Hepatocyte (in vitro differentiated cells): ENCODE results near the gene KCNB1. TPM values are rescaled to one million over a fixed set of nuclear protein-coding genes. Genes with fewer than 3 reads are reported as not detected.

Source experiments
- DNase-seq: peaks from one replicate; pipeline ENCODE4 v3.0.0-alpha.2; 2016; ENCODE audit warnings: low spot score
- H2AFZ ChIP-seq: fragments of 200-600 bp; sonication (generic); 2 replicates; pipeline ENCODE4 v1.6.0; 2016; ENCODE audit warnings: antibody characterized with exemption, mild to moderate bottlenecking
- H3K27ac ChIP-seq: fragments of 200-600 bp; sonication (generic); 2 replicates; pipeline ENCODE4 v1.5.1; 2016; ENCODE audit warnings: mild to moderate bottlenecking
- H3K27me3 ChIP-seq: fragments of 200-600 bp; sonication (generic); 2 replicates; pipeline ENCODE4 v1.6.1; 2016
- H3K36me3 ChIP-seq: fragments of 200-600 bp; sonication (generic); replicated peaks from 2 replicates; pipeline ENCODE4 v1.5.1; 2016; ENCODE audit warnings: low read depth; ENCODE audit not compliant: insufficient read depth
- H3K4me1 ChIP-seq: fragments of 200-600 bp; sonication (generic); 2 replicates; pipeline ENCODE4 v1.5.1; 2016; ENCODE audit warnings: mild to moderate bottlenecking, moderate library complexity; ENCODE audit not compliant: insufficient read depth
- H3K4me2 ChIP-seq: fragments of 200-600 bp; sonication (generic); 2 replicates; pipeline ENCODE4 v1.6.0; 2016
- H3K4me3 ChIP-seq: fragments of 200-600 bp; sonication (generic); 2 replicates; pipeline ENCODE4 v1.5.1; 2016; ENCODE audit warnings: mild to moderate bottlenecking
- H3K79me2 ChIP-seq: fragments of 200-600 bp; sonication (generic); 2 replicates; pipeline ENCODE4 v1.6.0; 2017; ENCODE audit warnings: mild to moderate bottlenecking
- H3K9me2 ChIP-seq: fragments of 200-600 bp; sonication (generic); replicated peaks from 2 replicates; pipeline ENCODE4 v1.6.0; 2017; ENCODE audit warnings: mild to moderate bottlenecking; ENCODE audit not compliant: insufficient read depth
- H3K9me3 ChIP-seq: fragments of 200-600 bp; sonication (generic); 2 replicates; pipeline ENCODE4 v1.5.1; 2016; ENCODE audit warnings: low read depth, mild to moderate bottlenecking
- H4K20me1 ChIP-seq: fragments of 200-600 bp; sonication (generic); 2 replicates; pipeline ENCODE4 v1.6.0; 2016; ENCODE audit warnings: mild to moderate bottlenecking; ENCODE audit not compliant: insufficient read depth, poor library complexity, severe bottlenecking
- CTCF ChIP-seq: fragments of 200-600 bp; sonication (generic); IDR thresholded peaks from 2 replicates; pipeline ENCODE4 v1.5.1; 2016; ENCODE audit warnings: antibody characterized with exemption, mild to moderate bottlenecking; ENCODE audit not compliant: poor library complexity
- EZH2 ChIP-seq: fragments of 200-600 bp; sonication (generic); IDR thresholded peaks from 2 replicates; pipeline ENCODE4 v1.6.1; 2016; ENCODE audit warnings: antibody characterized with exemption, mild to moderate bottlenecking, borderline replicate concordance
- EZH2phosphoT487 ChIP-seq: fragments of 200-600 bp; sonication (generic); IDR thresholded peaks from one replicate; pipeline ENCODE4 v1.6.1; 2018; ENCODE audit warnings: antibody characterized with exemption, mild to moderate bottlenecking, low read depth, moderate library complexity; ENCODE audit not compliant: unreplicated experiment, severe bottlenecking
- WGBS: methylation state at CpG from one replicate; pipeline ENCODE4 v1.1.6; 2016; ENCODE audit warnings: low lambda C conversion rate; ENCODE audit errors: missing lambda C conversion rate; 5-methylcytosine and 5-hydroxymethylcytosine counted together
- polyA plus RNA-seq: library from polyadenylated mRNA; unstranded; fragments of >200 nt; fragmentation: Nextera tagmentation; extraction: Ambion mirVana; gene quantifications from 2 replicates; pipeline ENCODE4 v1.2.1, GENCODE V29; 2016
- total RNA-seq: library from RNA; depleted of rRNA; stranded (reverse); fragments of >200 nt; gene quantifications from 2 replicates; pipeline ENCODE4 v1.2.3, GENCODE V29; 2014

KCNB1 gene
- total and polyA plus RNA-seq, 2 experiments from 2014 or later: 0.37 to 1.5 TPM

GRCh38 chr20:49483018-49483695, 689 bp upstream of the KCNB1 start:
- Histone ChIP-seq H3K9me3 (no peaks in the 10 kb centered on the region), H2AFZ (no peak overlapping the region), H3K36me3 (no peaks in the 10 kb centered on the region), H3K79me2 (no peaks in the 10 kb centered on the region), H4K20me1 (no peaks in the 10 kb centered on the region), H3K4me2 (peak overlapping the region; percentile 88), H3K4me3 (no peak overlapping the region), H3K27me3 (peaks cover 44% of the 10 kb centered on the region), H3K27ac (no peak overlapping the region), H3K9me2 (no peaks in the 10 kb centered on the region), H3K4me1 (peaks cover 9% of the 10 kb centered on the region)
- peak; percentile 13 for DNase-seq
- WGBS: 4% methylated on average over 11 of the region's 27 CpGs
- peak; percentile 66 for TF ChIP-seq EZH2
- TF ChIP-seq CTCF: no peak

- Histone ChIP-seq H3K4me3 (no peak overlapping the region), H3K27ac (no peak overlapping the region), H3K36me3 (no peaks in the 10 kb centered on the region), H3K9me3 (no peaks in the 10 kb centered on the region), H3K79me2 (no peaks in the 10 kb centered on the region), H4K20me1 (no peaks in the 10 kb centered on the region), H3K4me2 (peak overlapping the region; percentile 88), H2AFZ (no peak overlapping the region), H3K4me1 (peaks cover 9% of the 10 kb centered on the region), H3K27me3 (peaks cover 37% of the 10 kb centered on the region), H3K9me2 (no peaks in the 10 kb centered on the region)
- 88% methylated on average over 21 of the region's 46 CpGs for WGBS
- DNase-seq: no peak
- no peak for TF ChIP-seq EZH2
- no peak for TF ChIP-seq CTCF
- TF ChIP-seq EZH2phosphoT487: no peak
Measured at GRCh38 chr20:49482173-49482572, 295 bp downstream of the KCNB1 start.

GRCh38 chr20:49481116-49481515, 1.4 kb downstream of the KCNB1 start:
- H2AFZ ChIP-seq: no peak overlapping the region
- no peaks in the 10 kb centered on the region for H3K79me2 ChIP-seq
- no peaks in the 10 kb centered on the region for H3K36me3 ChIP-seq
- no peaks in the 10 kb centered on the region for H4K20me1 ChIP-seq
- H3K27ac ChIP-seq: no peak overlapping the region
- H3K27me3 ChIP-seq: peaks cover 27% of the 10 kb centered on the region
- WGBS: 89% methylated on average over 3 of the region's 3 CpGs
- no peaks in the 10 kb centered on the region for H3K9me2 ChIP-seq
- no peaks in the 10 kb centered on the region for H3K9me3 ChIP-seq
- H3K4me2 ChIP-seq: no peak overlapping the region
- H3K4me1 ChIP-seq: peaks cover 9% of the 10 kb centered on the region
- no peak overlapping the region for H3K4me3 ChIP-seq
- TF ChIP-seq CTCF (no peak), EZH2phosphoT487 (no peak), EZH2 (no peak)
- DNase-seq: no peak
